GM12878 (cell line): ENCODE results near the gene CAT. TPM values are rescaled to one million over a fixed set of nuclear protein-coding genes. Genes with fewer than 3 reads are reported as not detected.

ENCODE experiments used
- ATAC-seq: fragments of 200-7000 bp; cut with Tn5 transposase; 3 replicates; pipeline ENCODE4 v1.9.1; 2020; ENCODE audit warnings: mild to moderate bottlenecking, moderate library complexity
- BruUV-seq: library from RNA; stranded (reverse); fragments of 400-500 nt; replicated peaks from 2 replicates; lab custom pipeline; 2021; lab: Mats Ljungman, UMichigan
- CTCF ChIA-PET: fragments of 300-600 bp; sonication (Branson Sonifier 250); formaldehyde crosslinking; extraction: SDS; loops from one replicate; lab custom pipeline; 2021; ENCODE audit warnings: inconsistent platforms; lab: Yijun Ruan, JAX
- POLR2A ChIA-PET: fragments of 350-600 bp; formaldehyde crosslinking; extraction: SDS; loops from one replicate; lab custom pipeline; 2021; ENCODE audit warnings: inconsistent platforms; lab: Charles Lee
- RAD21 ChIA-PET: fragments of 300-600 bp; sonication (Branson Sonifier 250); formaldehyde crosslinking; loops from one replicate; lab custom pipeline; 2023; ENCODE audit warnings: antibody characterized with exemption; ENCODE audit not compliant: unreplicated experiment; lab: Charles Lee
- SMC1A ChIA-PET: fragments of 300-600 bp; sonication (Branson Sonifier 250); formaldehyde crosslinking; loops from one replicate; lab custom pipeline; 2023; ENCODE audit not compliant: unreplicated experiment, uncharacterized antibody; lab: Charles Lee
- DNase-seq: peaks from one replicate; pipeline ENCODE4 v3.0.0-alpha.2; 2011; ENCODE audit warnings: low read depth, low spot score
- FAIRE-seq: peaks from 3 replicates; lab custom pipeline; 2011; peaks lifted over from hg19 to GRCh38; lab: Jason Lieb, UNC
- H2AFZ ChIP-seq: 2 replicates; pipeline ENCODE4 v1.6.0; 2011; ENCODE audit warnings: low read depth, low read length, control low read depth; ENCODE audit not compliant: control insufficient read depth
- H3K27ac ChIP-seq: 2 replicates; pipeline ENCODE4 v1.5.1; 2011; ENCODE audit warnings: control low read depth; ENCODE audit not compliant: control insufficient read depth, insufficient read depth
- H3K27me3 ChIP-seq, 2 experiments: replicated peaks in 1 of 2; 2 replicates each; pipeline versions ENCODE4 v1.6.0 to v1.6.1; 2011; ENCODE audit warnings: low read length in 1 of 2; ENCODE audit not compliant: control insufficient read depth in 2 of 2, insufficient read depth in 2 of 2
- H3K36me3 ChIP-seq, 2 experiments: 2 replicates each; pipeline ENCODE4 v1.5.1; 2011; ENCODE audit warnings: low read length in 1 of 2; ENCODE audit not compliant: control insufficient read depth in 2 of 2, insufficient read depth in 2 of 2
- H3K4me1 ChIP-seq: 2 replicates; pipeline ENCODE4 v1.6.1; 2011; ENCODE audit warnings: mild to moderate bottlenecking, low read length, moderate library complexity, mixed read lengths; ENCODE audit not compliant: control insufficient read depth, insufficient read depth
- H3K4me2 ChIP-seq: 2 replicates; pipeline ENCODE4 v1.6.0; 2011; ENCODE audit warnings: control low read depth; ENCODE audit not compliant: control insufficient read depth, insufficient read depth
- H3K4me3 ChIP-seq: fragments of 200-600 bp; sonication (generic); 2 replicates; pipeline ENCODE4 v1.5.1; 2016
- H3K79me2 ChIP-seq: 2 replicates; pipeline ENCODE4 v1.6.0; 2011; ENCODE audit warnings: low read length; ENCODE audit not compliant: control insufficient read depth, insufficient read depth
- H3K9ac ChIP-seq: 2 replicates; pipeline ENCODE4 v1.8.0; 2011; ENCODE audit warnings: low read length, control low read depth, mixed read lengths; ENCODE audit not compliant: control insufficient read depth, insufficient read depth
- H3K9me3 ChIP-seq: replicated peaks from 3 replicates; pipeline ENCODE4 v1.5.1; 2011; ENCODE audit warnings: mild to moderate bottlenecking, low read length; ENCODE audit not compliant: control insufficient read depth, insufficient read depth
- H4K20me1 ChIP-seq: 2 replicates; pipeline ENCODE4 v1.6.0; 2011; ENCODE audit not compliant: control insufficient read depth, insufficient read depth
- MEF2A ChIP-seq: IDR thresholded peaks from 2 replicates; pipeline ENCODE4 v1.6.1; 2011; ENCODE audit warnings: low read depth, mild to moderate bottlenecking, low read length, moderate library complexity; ENCODE audit not compliant: insufficient read depth
- MYC ChIP-seq: IDR thresholded peaks from 2 replicates; pipeline ENCODE4 v1.6.1; 2011; ENCODE audit warnings: mild to moderate bottlenecking, low read length, moderate library complexity, inconsistent platforms; ENCODE audit not compliant: insufficient read depth, insufficient replicate concordance, insufficient read length, severe bottlenecking
- NR2C1 ChIP-seq: fragments of 450-650 bp; IDR thresholded peaks from 2 replicates; pipeline ENCODE4 v1.6.1; 2017; ENCODE audit warnings: antibody characterized with exemption, mild to moderate bottlenecking, moderate library complexity
- TCF7 ChIP-seq: IDR thresholded peaks from 2 replicates; pipeline ENCODE4 v1.6.1; 2014; ENCODE audit warnings: antibody characterized with exemption, borderline replicate concordance
- WGBS: methylation state at CpG from one replicate; pipeline ENCODE4 v1.1.6; 2016; ENCODE audit warnings: low lambda C conversion rate; ENCODE audit not compliant: insufficient replicate concordance, insufficient coverage; ENCODE audit errors: missing lambda C conversion rate; 5-methylcytosine and 5-hydroxymethylcytosine counted together
- in situ Hi-C: fragments of 300-500 bp; cut with MboI; formaldehyde crosslinking; loops from 9 replicates; pipeline ENCODE4 v1.14.3; 2018; ENCODE audit warnings: mixed read lengths
- intact Hi-C: fragments of 100-400 bp; cut with micrococcal nuclease; formaldehyde crosslinking; loops from one replicate; pipeline ENCODE4 v1.14.2; 2022; ENCODE audit not compliant: unreplicated experiment
- polyA plus RNA-seq, 11 experiments: library from polyadenylated mRNA; depleted of rRNA in 4 of 11; unstranded in 6 of 11; stranded (reverse) in 5 of 11; fragments of >200 nt; fragmentation: Nextera tagmentation in 4 of 11; fragmentation: Illumina TruSeq in 1 of 11; extraction: Ambion mirVana in 4 of 11; extraction: Trizol in 1 of 11; gene quantifications; 1 replicate in 1 of 11; 2 replicates in 10 of 11; pipeline versions ENCODE4 v1.2.1 to v1.2.3, GENCODE V29; 2011 to 2016; ENCODE audit warnings: inconsistent platforms in 2 of 11, missing spikeins in 2 of 11, low read depth in 1 of 11
- total RNA-seq, 4 experiments: library from RNA; depleted of rRNA in 3 of 4; stranded (reverse); fragments of >200 nt in 3 of 4; fragmentation: Illumina TruSeq in 1 of 4; extraction: Trizol in 1 of 4; gene quantifications; 2 replicates each; pipeline versions ENCODE4 v1.2.1 to v1.2.3, GENCODE V29; 2013 to 2021
- TF ChIP-seq, protein P1 (sequence below): fragments of 450-650 bp; IDR thresholded peaks from 2 replicates; pipeline ENCODE4 v1.6.1; 2017; ENCODE audit warnings: mild to moderate bottlenecking, moderate library complexity

Gene CAT
- total and polyA plus RNA-seq, 10 of the 15 experiments (the other 5 are each of a cell fraction or from before 2014, with no cell fraction given) = 22.4 to 71.3 (median 33.6) TPM

GRCh38 chr11:34502949-34503348, 64.2 kb downstream of the CAT start:
- no peak for ATAC-seq
- Histone ChIP-seq H3K27me3 (no peaks in the 10 kb centered on the region; a peak in 2 of 4 replicates), H3K79me2 (no peaks in the 10 kb centered on the region), H3K4me2 (no peak overlapping the region)
- 69% methylated on average over 3 of the region's 3 CpGs for WGBS
- BruUV-seq = no TSS peak
- intact Hi-C loops = no loop called here
- TF ChIP-seq MYC (no peak), NR2C1 (no peak), TCF7 (no peak), MEF2A (no peak)
- TF ChIP-seq, protein P1, sequence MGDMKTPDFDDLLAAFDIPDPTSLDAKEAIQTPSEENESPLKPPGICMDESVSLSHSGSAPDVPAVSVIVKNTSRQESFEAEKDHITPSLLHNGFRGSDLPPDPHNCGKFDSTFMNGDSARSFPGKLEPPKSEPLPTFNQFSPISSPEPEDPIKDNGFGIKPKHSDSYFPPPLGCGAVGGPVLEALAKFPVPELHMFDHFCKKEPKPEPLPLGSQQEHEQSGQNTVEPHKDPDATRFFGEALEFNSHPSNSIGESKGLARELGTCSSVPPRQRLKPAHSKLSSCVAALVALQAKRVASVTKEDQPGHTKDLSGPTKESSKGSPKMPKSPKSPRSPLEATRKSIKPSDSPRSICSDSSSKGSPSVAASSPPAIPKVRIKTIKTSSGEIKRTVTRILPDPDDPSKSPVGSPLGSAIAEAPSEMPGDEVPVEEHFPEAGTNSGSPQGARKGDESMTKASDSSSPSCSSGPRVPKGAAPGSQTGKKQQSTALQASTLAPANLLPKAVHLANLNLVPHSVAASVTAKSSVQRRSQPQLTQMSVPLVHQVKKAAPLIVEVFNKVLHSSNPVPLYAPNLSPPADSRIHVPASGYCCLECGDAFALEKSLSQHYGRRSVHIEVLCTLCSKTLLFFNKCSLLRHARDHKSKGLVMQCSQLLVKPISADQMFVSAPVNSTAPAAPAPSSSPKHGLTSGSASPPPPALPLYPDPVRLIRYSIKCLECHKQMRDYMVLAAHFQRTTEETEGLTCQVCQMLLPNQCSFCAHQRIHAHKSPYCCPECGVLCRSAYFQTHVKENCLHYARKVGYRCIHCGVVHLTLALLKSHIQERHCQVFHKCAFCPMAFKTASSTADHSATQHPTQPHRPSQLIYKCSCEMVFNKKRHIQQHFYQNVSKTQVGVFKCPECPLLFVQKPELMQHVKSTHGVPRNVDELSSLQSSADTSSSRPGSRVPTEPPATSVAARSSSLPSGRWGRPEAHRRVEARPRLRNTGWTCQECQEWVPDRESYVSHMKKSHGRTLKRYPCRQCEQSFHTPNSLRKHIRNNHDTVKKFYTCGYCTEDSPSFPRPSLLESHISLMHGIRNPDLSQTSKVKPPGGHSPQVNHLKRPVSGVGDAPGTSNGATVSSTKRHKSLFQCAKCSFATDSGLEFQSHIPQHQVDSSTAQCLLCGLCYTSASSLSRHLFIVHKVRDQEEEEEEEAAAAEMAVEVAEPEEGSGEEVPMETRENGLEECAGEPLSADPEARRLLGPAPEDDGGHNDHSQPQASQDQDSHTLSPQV = no peak
- TF ChIP-seq, all 136 proteins: peak for 0
- H3K4me3 ChIP-seq = no peak overlapping the region
- ChIA-PET SMC1A (interaction anchor here (0.7 kb wide), 1 partner anchor 211 kb away, joined by 3 read pairs; no protein-coding TSS in a partner anchor), POLR2A (no interaction called here), CTCF (interaction anchor here (1.6 to 2.7 kb wide), 2 partner anchors 10 to 11 kb away, joined by 6 to 8 read pairs; partner anchors contain the start of gene ELF5), RAD21 (no interaction called here)
- in situ Hi-C loops = no loop called here
- FAIRE-seq (no peak), DNase-seq (no peak)
- H4K20me1 ChIP-seq = no peaks in the 10 kb centered on the region
- H3K9ac ChIP-seq = no peak overlapping the region
- H3K27ac ChIP-seq = no peak overlapping the region
- H2AFZ ChIP-seq = no peak overlapping the region
- H3K36me3 ChIP-seq = no peaks in the 10 kb centered on the region; a peak in 1 of 4 replicates
- no peaks in the 10 kb centered on the region for H3K4me1 ChIP-seq
- H3K9me3 ChIP-seq = no peaks in the 10 kb centered on the region
